Trophoblast cell (in vitro differentiated cells and primary cell): ENCODE measurements around the gene DGKD.

Experiments used
- DNase-seq, 2 donors: peaks; one replicate each; pipeline ENCODE4 v3.0.0-alpha.2; 2016
- H2AFZ ChIP-seq: 2 replicates; pipeline ENCODE4 v1.6.1; 2013; ENCODE audit warnings: low read length, moderate library complexity, mild to moderate bottlenecking; ENCODE audit not compliant: insufficient read depth, poor library complexity
- H2AK5ac ChIP-seq: 2 replicates; pipeline ENCODE4 v1.6.1; 2013; ENCODE audit warnings: mild to moderate bottlenecking, low read length
- H2BK120ac ChIP-seq: 2 replicates; pipeline ENCODE4 v1.6.1; 2013; ENCODE audit warnings: low read length, mild to moderate bottlenecking, moderate library complexity; ENCODE audit not compliant: insufficient read depth, poor library complexity
- H2BK12ac ChIP-seq: 2 replicates; pipeline ENCODE4 v1.6.1; 2013; ENCODE audit warnings: mild to moderate bottlenecking, low read length, moderate library complexity
- H2BK5ac ChIP-seq: 2 replicates; pipeline ENCODE4 v1.6.1; 2013; ENCODE audit warnings: low read length, low read depth, moderate library complexity, mild to moderate bottlenecking; ENCODE audit not compliant: poor library complexity
- H3K14ac ChIP-seq: 2 replicates; pipeline ENCODE4 v1.6.1; 2013; ENCODE audit warnings: mild to moderate bottlenecking, low read length
- H3K18ac ChIP-seq: 2 replicates; pipeline ENCODE4 v1.6.1; 2013; ENCODE audit warnings: mild to moderate bottlenecking, low read length
- H3K23ac ChIP-seq: 2 replicates; pipeline ENCODE4 v1.6.1; 2013; ENCODE audit warnings: low read length
- H3K27ac ChIP-seq: 2 replicates; pipeline ENCODE4 v1.5.1; 2013; ENCODE audit warnings: low read depth, mild to moderate bottlenecking, inconsistent platforms, low read length, moderate library complexity
- H3K27me3 ChIP-seq: 2 replicates; pipeline ENCODE4 v1.6.1; 2013; ENCODE audit warnings: inconsistent platforms, mild to moderate bottlenecking, low read length, moderate library complexity; ENCODE audit not compliant: insufficient read depth
- H3K36me3 ChIP-seq, 2 experiments: 1 replicate in 1 of 2; 2 replicates in 1 of 2; pipeline ENCODE4 v1.6.1; 2013; ENCODE audit warnings: low read length in 2 of 2, mild to moderate bottlenecking in 2 of 2, moderate library complexity in 1 of 2; ENCODE audit not compliant: insufficient read depth in 2 of 2, control insufficient read depth in 1 of 2
- H3K4ac ChIP-seq: 2 replicates; pipeline ENCODE4 v1.6.1; 2013; ENCODE audit warnings: low read depth, mild to moderate bottlenecking, low read length, moderate library complexity
- H3K4me1 ChIP-seq, 2 experiments: 1 replicate in 1 of 2; 2 replicates in 1 of 2; pipeline ENCODE4 v1.6.1; 2013; ENCODE audit warnings: low read length in 2 of 2, mild to moderate bottlenecking in 2 of 2, moderate library complexity in 1 of 2; ENCODE audit not compliant: insufficient read depth in 2 of 2, control insufficient read depth in 1 of 2
- H3K4me2 ChIP-seq: 2 replicates; pipeline ENCODE4 v1.6.1; 2013; ENCODE audit warnings: inconsistent platforms, mild to moderate bottlenecking, low read length, moderate library complexity
- H3K4me3 ChIP-seq: 2 replicates; pipeline ENCODE4 v1.5.1; 2013; ENCODE audit warnings: mild to moderate bottlenecking, low read depth, low read length, inconsistent platforms
- H3K79me1 ChIP-seq: one replicate; pipeline ENCODE4 v1.6.1; 2013; ENCODE audit warnings: low read length
- H3K79me2 ChIP-seq: 2 replicates; pipeline ENCODE4 v1.6.1; 2013; ENCODE audit warnings: low read length, mild to moderate bottlenecking; ENCODE audit not compliant: control insufficient read depth, insufficient read depth, poor library complexity
- H3K9ac ChIP-seq: 2 replicates; pipeline ENCODE4 v1.6.1; 2013; ENCODE audit warnings: mild to moderate bottlenecking, low read length
- H3K9me3 ChIP-seq: 2 replicates; pipeline ENCODE4 v1.6.1; 2013; ENCODE audit warnings: low read depth, mild to moderate bottlenecking, control low read depth, inconsistent platforms, low read length; ENCODE audit not compliant: insufficient read depth
- H4K12ac ChIP-seq: 2 replicates; pipeline ENCODE4 v1.6.1; 2013; ENCODE audit warnings: low read depth, mild to moderate bottlenecking, low read length, moderate library complexity
- H4K8ac ChIP-seq: 2 replicates; pipeline ENCODE4 v1.6.1; 2013; ENCODE audit warnings: low read depth, mild to moderate bottlenecking, low read length, moderate library complexity
- H4K91ac ChIP-seq: one replicate; pipeline ENCODE4 v1.6.1; 2013; ENCODE audit warnings: low read depth, mild to moderate bottlenecking, low read length, moderate library complexity
- whole genome bisulfite sequencing: extraction: QIAGEN DNeasy Blood & Tissue Kit; methylation state at CpG from one replicate; pipeline ENCODE4 v1.1.7; 2013; ENCODE audit warnings: missing lambda C conversion rate; ENCODE audit not compliant: insufficient read length, insufficient coverage; ENCODE audit errors: extremely low coverage; 5-methylcytosine and 5-hydroxymethylcytosine counted together

DGKD gene

GRCh38 chr2:233476651-233477547 lies 122.6 kb downstream of the DGKD start:
- WGBS = no CpG with 5 or more reads among the region's 45 CpGs
- Histone ChIP-seq H3K4ac (no peak overlapping the region), H4K91ac (no peak overlapping the region), H3K4me1 (peaks cover 2 to 4% of the 10 kb centered on the region in 2 experiments), H4K8ac (no peak overlapping the region), H2AFZ (no peak overlapping the region), H3K27ac (no peak overlapping the region), H3K18ac (no peak overlapping the region), H3K4me2 (no peak overlapping the region), H2BK12ac (no peak overlapping the region), H4K12ac (no peak overlapping the region), H3K9ac (no peak overlapping the region), H3K36me3 (peaks cover 28 to 34% of the 10 kb centered on the region in 2 experiments), H3K79me1 (no peaks in the 10 kb centered on the region), H2AK5ac (no peak overlapping the region), H3K79me2 (peaks cover 2% of the 10 kb centered on the region), H3K4me3 (no peak overlapping the region), H2BK5ac (no peak overlapping the region), H3K14ac (no peak overlapping the region), H2BK120ac (no peak overlapping the region), H3K9me3 (no peaks in the 10 kb centered on the region), H3K23ac (no peak overlapping the region), H3K27me3 (no peaks in the 10 kb centered on the region)
- DNase-seq = no peak

DNA sequence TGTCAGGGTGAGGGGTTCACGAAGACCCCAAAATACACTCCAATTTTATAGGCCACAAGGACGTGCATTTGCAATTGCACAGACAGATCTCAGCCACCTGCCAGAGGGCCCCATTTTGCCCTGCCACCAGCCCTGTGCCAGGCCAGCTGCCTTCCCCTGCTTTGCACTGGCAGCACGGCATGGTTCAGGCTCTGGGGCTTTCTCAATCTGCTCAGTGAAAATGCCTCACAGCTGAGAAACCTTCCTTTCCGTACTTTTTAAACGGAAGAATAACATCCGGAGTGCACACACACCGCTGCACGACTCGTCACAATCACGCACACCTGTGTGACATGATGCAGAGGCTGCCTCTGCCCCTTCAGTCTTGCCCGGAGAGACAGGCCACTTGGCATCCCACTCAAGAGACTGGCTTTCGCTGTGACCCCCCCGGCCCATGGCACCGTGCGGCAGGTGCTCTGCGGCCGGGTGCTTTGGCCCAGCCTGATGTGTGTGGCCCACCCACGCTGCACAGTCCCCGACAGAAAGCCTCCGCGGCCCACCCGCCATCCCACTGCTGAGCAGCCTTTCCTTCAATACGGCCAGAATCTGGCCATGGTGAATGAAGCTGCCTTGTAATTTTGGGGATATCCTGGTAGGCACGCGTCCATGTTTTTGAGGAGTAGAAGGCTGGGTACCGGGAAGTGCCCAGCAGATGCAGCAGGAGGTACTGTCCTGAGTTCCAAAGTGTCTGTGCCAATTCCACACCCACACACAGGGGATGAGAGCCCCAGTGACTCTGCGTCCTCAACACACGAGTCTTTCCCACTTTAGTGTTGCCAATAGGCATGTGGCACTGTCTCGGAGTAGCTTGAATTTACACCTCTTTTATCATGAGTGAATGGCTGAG lies 123.5 kb downstream of the DGKD start:
- H3K36me3 ChIP-seq = peaks cover 30 to 37% of the 10 kb centered on the region in 2 experiments
- no peak overlapping the region for H4K8ac ChIP-seq
- WGBS = no CpG with 5 or more reads among the region's 29 CpGs
- no peak overlapping the region for H3K4me3 ChIP-seq
- no peak overlapping the region for H3K23ac ChIP-seq
- H2BK120ac ChIP-seq = no peak overlapping the region
- H3K4me2 ChIP-seq = no peak overlapping the region
- no peaks in the 10 kb centered on the region for H3K79me1 ChIP-seq
- H3K9ac ChIP-seq = no peak overlapping the region
- H3K14ac ChIP-seq = no peak overlapping the region
- no peak overlapping the region for H2BK12ac ChIP-seq
- H4K91ac ChIP-seq = no peak overlapping the region
- H2AFZ ChIP-seq = no peak overlapping the region
- H2BK5ac ChIP-seq = no peak overlapping the region
- H3K9me3 ChIP-seq = no peaks in the 10 kb centered on the region
- no peak overlapping the region for H3K18ac ChIP-seq
- no peak overlapping the region for H3K4ac ChIP-seq
- no peak overlapping the region for H3K27ac ChIP-seq
- peaks cover 3 to 4% of the 10 kb centered on the region in 2 experiments for H3K4me1 ChIP-seq
- no peak for DNase-seq
- H3K79me2 ChIP-seq = peaks cover 2% of the 10 kb centered on the region
- H3K27me3 ChIP-seq = no peaks in the 10 kb centered on the region
- H2AK5ac ChIP-seq = no peak overlapping the region
- H4K12ac ChIP-seq = no peak overlapping the region

- Histone ChIP-seq H3K14ac (no peak overlapping the region), H4K12ac (no peak overlapping the region), H2BK12ac (no peak overlapping the region), H2AK5ac (no peak overlapping the region), H3K79me1 (no peaks in the 10 kb centered on the region), H2BK120ac (no peak overlapping the region), H4K91ac (no peak overlapping the region), H3K27ac (no peak overlapping the region), H4K8ac (no peak overlapping the region), H3K23ac (no peak overlapping the region), H3K9ac (no peak overlapping the region), H3K4ac (no peak overlapping the region), H3K4me3 (no peak overlapping the region), H3K9me3 (no peaks in the 10 kb centered on the region), H3K27me3 (no peaks in the 10 kb centered on the region), H3K4me2 (no peak overlapping the region), H3K79me2 (peaks cover 2% of the 10 kb centered on the region), H3K4me1 (peaks cover 3 to 4% of the 10 kb centered on the region in 2 experiments), H2AFZ (no peak overlapping the region), H2BK5ac (no peak overlapping the region), H3K36me3 (peaks cover 29 to 35% of the 10 kb centered on the region in 2 experiments), H3K18ac (no peak overlapping the region)
- WGBS = no CpG with 5 or more reads among the region's 27 CpGs
- DNase-seq = no peak
Measured at GRCh38 chr2:233479616-233480489, 125.6 kb downstream of the DGKD start.
